Endometrium (tissue), 2 donors: Measurements from ENCODE around the gene ATP6V1E1.
"Not testable (repeated sequence)": the region's sequence is repeated elsewhere in the genome, so short reads cannot be mapped to it uniquely, and the experiment has no call there.

ENCODE experiments used
- FAIRE-seq: peaks from 2 replicates; lab custom pipeline; 2012; peaks lifted over from hg19 to GRCh38; lab: Jason Lieb, UNC
- donor health status: control.
- donor health status: control.

Gene ATP6V1E1

DNA sequence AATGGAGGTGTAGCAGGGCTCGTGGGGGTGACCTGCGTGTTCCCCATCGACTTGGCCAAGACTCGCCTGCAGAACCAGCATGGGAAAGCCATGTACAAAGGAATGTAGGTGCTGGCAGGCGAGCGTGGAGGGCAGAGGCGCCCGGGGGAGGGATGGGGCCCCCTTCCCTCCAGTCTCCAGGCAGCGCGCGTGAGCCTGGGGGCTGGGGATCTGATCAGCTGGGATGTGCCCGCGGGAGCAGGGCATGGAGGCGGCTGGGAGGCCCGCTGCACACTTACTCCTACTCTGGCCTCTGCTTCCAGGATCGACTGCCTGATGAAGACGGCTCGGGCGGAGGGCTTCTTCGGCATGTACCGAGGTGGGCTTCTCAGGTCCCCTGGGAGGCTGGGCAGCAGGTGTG is 47.5 kb downstream of the ATP6V1E1 start:
- FAIRE-seq = no peak

DNA sequence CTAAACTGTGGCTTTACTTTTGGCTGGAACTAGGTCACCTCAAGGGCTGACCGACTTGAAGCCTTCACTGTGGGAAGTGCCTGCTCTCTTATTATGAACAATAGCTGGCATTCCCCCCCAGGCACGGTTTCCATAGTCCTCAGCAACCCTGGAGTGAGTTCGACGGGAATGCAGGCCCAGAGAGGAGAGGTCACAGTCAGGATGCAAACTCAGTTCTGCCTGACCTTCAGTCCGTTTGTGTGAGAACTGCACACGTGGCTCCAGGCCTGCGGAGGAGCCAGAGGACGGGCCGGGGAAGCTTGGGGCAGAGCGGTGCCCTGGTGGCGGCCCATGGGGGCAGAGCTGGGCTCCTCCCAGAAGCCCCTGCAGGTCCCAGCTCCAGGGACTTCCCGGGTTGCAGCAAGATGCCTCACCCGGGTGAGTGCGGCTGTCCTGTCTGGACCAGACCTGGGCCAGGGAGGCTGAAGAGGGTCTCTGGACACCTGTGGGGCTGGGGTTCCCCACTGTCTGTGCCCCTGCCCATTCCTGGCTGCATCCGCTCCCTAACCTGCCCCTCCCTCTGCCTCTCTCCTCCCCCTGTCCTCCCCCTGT is 48.0 kb downstream of the ATP6V1E1 start:
- FAIRE-seq = no peak

DNA sequence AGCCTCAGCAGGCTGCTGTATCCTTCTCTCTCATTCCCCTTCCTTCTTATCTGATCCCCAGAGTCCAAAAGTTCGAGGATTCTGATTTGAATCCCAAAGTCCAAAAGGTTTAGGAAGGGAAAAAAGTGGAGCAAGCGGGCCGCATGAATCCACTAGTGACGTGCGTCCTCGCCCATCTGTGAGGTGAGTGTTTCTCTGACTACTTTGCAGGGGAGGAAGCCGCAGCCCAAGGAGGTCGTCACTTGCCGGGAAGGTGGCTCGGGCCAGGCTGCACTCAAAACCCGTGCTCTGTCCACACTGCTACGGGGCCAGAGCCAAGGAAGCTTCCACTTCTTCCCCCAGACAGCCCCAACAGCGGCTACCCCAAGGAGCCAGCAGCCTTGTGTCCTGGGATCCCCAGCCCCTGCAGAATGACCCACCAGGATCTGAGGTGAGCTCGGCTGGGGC is 49.0 kb downstream of the ATP6V1E1 start:
- FAIRE-seq = no peak

DNA sequence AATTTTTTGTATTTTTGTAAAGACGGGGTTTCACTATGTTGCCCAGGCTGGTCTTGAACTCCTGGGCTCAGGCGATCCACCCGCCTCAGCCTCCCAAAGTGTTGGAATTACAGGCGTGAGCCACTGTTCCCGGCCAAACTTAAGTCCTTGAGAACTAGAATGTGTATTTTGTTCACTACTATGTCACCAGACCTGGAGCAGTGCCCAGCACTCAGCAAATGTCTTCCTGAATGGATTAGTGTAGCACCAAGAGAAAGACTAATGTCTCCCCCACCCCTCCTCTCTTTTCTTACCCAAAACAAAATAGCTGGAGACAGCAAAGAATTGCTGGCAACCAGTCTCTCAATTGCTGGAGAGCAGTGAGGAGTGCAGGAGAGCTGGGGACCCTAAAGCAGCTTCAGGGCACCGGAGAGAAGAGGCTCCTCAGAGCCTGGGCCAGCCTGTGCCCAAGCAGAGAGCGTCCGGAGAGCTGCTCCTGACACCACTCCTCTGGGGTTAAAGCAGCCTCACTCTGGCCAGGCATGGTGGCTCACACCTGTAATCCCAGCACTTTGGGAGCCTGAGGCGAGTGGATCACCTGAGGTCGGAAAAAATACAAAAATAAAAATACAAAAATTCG is 50.3 kb downstream of the ATP6V1E1 start:
- no peak for FAIRE-seq

DNA sequence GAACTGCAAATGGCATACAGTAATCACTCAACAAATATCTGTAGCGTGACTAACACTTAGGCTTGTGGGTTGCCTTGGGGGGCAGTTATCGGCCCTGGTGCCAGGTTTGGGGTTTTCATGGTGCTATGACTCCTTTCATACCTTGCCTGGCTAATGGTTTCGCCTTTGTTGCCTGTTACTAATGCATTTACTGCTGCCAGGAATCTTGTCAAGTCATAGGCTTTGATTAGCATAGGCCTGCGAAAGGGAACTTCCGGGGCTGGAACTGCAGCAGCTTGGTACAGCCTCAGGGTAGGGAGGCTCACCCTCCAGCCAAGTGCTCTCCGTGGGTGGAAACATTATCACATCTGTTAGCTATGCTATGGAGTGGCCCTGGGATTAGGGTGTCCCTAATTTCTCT is 52.1 kb downstream of the ATP6V1E1 start:
- FAIRE-seq = no peak

DNA sequence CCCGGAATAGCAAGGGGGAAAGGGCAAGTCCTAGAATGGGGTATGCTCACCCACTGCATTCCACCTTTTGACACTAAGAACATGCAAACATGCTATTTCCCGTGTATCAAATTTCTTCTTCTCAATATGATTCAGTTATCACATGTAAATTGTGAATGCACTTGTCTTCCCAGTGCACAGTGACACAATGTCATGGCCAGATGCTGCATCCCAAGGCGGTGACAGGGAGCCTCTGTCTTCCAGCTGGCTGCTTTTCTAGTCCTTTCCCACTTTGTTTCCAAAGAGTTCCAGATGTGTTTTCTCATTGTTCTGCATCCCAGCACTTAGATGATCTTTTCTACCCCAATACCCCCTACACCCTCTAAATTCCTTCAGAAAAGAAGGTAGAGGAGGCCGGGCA is 52.9 kb downstream of the ATP6V1E1 start:
- no peak for FAIRE-seq

DNA sequence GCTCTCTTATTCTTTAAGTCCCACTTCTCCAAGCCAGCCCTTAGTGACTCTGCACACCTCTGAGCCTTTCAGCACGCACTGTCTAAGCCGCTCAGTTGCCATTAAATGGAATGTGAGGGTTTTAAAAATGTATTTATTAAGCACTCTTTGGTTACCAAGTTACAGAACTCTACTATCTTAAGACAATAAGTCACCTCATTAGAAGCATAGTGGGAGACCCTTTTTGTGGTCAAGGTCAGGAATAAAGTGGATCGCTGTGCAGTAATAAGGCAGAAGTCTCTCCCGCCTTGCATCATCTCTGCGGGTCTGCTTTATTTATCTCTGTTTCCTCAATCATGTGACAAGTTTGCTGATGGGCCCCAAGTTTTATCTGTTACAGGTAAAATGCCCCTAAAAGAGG is 53.4 kb downstream of the ATP6V1E1 start:
- FAIRE-seq = no peak

DNA sequence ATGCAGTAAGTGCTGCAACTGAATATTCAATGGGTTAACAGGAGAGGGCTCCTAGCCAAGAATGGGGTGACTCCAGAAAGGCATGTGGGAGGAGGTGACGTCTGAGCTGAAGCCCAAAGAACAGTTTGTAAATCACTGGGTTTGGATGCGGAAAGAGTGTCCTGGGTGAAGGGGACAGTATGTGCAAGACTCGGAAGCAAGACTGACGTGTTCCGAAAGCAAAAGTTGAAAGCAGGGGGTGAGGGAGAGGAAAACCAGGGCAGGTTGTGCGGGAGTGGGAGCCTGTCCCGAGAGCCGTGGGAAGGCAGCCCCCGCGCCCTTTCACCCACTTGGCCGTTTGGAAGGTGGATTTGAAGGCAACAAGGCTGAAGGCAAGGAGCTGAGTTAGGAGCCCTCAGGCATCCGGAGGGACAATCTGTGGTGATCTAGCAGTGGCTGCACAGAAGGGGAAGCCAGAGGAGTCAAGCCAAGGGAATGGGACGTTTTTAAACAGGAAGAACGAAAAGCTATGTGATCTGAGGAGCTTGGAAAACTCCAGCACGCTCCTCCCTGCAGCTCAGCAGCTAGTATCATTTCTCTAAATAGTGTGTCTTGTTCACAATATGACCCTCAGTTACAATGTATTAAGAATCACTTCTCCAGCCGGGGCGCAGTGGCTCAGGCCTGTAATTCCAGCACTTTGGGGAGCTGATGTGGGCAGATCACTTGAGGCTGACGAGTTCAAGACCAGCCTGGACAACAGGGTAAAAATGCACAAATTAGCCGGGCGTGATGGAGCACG is 57.5 kb downstream of the ATP6V1E1 start:
- no peak for FAIRE-seq

DNA sequence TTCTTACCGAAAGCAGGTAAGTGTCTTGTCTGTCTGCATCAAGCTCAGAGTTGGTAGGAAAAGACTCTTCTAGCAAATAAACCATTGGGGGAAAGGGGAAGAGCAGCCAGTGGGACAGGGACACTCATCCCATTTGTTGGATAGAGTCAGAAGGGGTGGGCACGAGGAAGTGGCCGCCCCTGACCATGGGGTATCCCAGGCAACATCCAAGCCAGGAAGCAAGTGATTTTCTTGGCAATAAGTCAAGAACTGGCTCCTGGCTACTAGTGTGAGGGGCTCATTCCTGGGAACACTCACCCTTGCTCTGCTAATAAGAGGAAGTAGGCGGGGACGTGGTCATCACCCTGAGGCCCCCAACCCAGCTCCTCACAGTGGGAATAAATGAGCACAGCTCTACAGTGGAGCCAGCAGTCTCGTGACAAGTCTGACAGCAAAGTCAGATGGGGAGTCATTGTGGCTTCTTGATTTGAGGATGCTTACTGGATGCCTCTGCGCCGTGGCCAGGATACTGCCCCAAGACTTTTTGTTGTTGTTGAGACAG is 58.5 kb downstream of the ATP6V1E1 start:
- FAIRE-seq = no peak

DNA sequence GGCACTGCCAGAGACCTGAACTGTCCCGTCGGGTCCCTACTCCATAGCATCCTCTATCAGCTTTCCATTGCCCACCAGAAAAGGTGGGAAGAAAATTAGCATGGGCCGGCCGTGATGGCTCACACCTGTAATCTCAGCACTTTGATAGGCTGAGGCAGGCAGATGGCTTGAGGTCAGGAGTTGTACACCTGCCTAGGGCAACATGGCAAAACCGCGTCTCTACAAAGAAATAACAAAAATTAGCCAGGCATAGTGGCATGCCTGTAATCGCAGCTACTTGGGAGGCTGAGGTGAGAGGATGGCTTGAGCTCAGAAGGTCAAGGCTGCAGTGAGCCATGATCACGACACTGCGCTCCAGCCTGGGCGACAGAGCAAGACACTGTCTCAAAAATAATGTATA is 61.8 kb downstream of the ATP6V1E1 start:
- no peak for FAIRE-seq

DNA sequence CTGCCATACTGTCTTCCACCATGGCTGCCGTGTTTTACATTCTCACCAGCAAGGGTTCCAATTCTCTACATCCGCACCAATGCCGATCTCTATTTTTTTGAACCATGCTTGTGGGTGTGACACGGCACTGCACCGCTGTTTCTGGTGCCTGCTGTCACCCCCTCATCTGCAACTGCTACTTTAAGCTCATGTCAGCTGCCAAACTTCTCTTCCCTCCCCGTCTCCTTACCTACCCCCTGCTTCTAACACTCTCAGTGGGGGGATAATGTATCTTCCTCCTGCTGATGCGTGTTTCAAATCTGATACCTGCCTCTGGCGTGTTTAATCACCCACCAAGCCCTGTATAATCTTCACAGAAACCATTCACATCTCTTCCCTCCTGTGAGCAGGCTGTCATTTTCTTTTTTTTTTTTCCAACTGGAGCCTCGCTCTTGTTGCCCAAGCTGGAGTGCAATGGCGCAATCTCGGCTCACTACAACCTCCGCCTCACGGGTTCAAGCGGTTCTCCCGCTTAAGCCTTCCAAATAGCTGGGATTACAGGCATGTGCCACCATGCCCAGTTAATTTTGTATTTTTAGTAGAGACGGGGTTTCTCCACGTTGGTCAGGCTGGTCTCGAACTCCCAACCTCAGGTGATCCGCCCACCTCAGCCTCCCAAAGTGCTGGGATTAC is 62.4 kb downstream of the ATP6V1E1 start:
- not testable (repeated sequence) for FAIRE-seq

DNA sequence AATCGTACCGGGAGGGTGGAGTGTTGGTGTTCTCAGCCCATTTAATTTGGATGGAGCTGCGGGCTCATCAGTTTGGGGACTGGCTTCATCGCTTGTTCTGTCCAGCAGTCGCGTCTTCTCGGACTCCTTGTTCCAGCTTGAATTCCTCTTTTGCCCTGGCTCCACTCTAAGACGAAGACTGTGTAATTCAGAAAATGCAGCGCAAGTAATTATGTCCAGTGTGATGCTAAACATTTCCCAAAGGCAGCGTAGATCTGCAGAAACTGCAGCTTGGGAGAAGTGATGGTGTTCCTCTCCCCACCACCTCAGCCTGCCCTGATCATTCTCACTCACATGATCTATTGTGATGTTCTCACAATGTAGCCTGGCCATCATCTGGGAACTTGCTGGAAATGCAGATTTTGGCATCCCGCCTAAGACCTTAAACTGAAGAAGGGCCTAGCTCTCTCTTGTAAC is 64.6 kb downstream of the ATP6V1E1 start:
- peak; percentile 54 for FAIRE-seq

DNA sequence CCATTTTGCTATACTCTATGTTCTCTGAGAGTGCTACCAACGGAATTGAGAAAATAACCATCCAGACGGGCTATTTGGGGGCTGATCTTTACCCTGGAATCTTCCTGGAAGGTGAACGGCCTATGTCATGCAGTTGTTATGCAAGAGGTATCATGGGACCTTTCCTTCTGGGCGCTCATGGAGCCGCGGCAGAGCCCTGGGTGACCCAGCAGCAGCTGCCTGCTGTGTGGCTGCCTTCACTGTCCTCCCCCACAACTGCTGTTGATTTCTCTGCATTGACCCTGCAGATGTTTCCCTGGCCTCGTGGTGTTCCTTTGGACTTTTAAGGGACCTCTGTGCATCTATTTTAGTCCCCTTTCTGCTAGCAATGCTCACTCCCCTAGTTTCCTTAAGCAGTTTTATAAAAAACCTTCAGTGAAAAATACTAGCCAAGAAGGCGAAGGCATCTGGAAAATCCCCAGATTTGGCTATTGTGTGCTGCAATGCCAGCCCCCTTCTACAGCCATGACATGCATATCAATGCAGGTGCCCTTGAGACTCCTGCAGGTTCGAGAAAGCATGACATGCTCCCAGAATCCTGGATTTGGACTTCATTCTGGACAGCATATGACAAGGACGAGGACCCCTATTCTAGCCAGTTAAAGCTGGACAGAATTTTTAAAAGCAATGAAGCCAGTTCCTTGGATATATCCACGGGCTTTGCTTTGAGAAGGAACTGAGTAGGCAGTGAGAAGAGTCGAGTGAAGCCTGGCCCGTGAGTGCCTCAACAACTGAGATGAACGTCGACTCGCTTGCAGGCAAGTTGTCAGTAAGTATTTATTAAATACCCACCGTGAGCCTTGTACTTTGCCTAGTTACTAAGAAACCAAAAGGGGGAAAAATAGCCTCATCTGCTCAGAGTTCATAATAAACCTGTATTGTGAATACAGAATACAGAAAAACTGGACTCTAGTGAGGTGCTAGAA is 65.4 kb downstream of the ATP6V1E1 start, which contains the start of gene SLC25A18:
SLC25A18 (plus strand) TSS at position 593 of the 965 bp plus-strand sequence. CDS start 16,447 bp downstream, outside the sequence.
- FAIRE-seq = no peak

DNA sequence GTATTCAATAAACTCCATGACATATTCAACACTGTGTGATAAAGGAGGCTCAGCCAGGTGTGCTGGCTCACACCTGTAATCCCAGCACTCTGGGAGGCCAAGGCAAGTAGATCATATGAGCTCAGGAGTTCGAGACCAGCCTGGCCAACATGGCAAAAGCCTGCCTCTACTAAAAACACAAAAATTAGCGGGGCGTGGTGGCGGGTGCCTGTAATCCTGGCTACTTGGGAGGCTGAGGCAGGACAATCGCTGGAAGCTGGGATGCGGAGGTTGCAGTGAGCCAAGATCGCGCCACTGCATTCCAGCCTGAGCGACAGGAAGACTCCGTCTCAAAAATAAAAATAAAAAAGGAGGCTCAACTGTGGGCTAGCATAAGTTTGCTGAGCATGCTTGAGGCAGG is 69.4 kb downstream of the ATP6V1E1 start:
- no peak for FAIRE-seq

DNA sequence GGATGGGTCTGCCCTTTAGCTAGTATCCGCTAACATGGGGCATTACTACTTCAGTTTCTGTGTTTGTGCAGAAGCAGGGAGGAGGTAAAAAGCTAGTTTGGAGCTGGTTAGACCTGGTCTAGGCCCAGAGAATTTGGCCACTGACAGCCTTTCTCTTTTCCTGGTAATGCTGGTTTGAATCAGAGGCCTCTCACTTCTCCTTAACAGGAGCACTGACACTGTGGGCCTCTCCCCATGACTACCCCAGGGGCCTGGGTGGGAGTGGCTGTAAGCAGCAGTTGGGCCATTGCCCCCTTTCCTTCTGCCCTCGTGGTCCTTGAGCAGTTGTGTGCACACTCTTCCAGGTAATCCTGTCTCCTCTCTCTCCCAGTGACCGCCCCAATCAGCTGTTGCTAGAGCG is 73.7 kb downstream of the ATP6V1E1 start:
- FAIRE-seq = no peak

DNA sequence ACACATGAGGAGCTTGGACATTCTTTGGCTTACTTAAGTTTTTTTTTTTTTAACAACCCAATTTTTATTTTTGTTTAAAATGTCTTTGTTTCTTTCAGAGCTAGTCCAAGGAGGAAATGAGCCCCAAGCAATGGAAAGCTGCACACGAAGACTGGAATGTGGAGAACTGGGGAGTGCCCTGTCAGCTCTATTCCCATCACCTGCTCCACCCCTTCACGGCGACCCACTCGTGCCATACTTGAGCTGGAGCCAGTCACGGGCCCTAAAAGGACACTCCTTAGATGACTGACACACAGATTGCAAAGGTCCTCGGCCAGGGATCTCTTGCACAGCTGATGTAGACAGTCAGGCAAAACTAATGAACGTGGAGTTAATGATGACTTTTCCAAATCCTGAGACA is 75.8 kb downstream of the ATP6V1E1 start:
- FAIRE-seq = no peak

DNA sequence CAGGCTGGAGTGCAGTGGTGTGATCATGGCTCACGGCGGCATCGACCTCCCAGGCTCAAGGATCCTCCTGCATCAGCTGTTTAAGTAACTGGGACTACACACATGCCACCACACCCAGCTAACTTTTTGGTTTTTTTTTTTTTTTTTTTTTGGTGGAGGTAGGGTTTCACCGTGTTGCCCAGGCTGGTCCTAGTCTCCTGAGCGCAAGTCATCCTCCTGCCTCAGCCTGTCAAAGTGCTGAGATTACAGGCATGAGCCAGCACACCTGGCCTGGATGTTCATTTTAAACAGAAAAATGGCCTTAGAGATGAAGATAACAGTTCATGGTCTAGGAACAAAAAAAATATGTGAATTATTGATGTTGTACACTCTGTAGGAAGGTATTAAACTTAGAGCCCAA is 78.9 kb downstream of the ATP6V1E1 start:
- no peak for FAIRE-seq

DNA sequence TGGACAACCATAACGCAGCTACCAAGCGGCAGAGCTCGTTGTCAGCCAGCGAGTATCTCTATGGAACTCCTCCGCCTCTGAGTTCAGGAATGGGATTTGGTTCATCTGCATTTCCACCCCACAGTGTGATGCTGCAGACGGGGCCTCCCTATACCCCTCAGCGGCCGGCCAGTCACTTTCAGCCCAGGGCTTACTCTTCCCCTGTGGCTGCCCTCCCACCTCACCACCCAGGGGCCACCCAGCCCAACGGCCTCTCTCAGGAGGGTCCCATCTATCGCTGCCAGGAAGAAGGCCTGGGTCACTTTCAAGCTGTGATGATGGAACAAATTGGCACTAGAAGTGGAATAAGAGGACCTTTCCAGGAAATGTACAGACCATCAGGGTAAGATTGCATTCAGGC is 79.4 kb downstream of the ATP6V1E1 start:
- no peak for FAIRE-seq

DNA sequence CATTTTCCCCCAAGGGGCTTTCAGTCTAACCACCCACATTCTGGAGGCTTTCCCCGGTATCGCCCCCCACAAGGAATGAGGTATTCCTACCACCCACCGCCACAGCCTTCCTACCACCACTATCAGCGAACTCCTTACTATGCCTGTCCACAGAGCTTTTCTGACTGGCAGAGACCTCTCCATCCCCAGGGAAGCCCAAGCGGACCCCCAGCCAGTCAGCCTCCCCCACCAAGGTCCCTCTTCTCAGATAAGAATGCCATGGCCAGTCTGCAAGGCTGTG is 79.9 kb downstream of the ATP6V1E1 start:
- FAIRE-seq = no peak

DNA sequence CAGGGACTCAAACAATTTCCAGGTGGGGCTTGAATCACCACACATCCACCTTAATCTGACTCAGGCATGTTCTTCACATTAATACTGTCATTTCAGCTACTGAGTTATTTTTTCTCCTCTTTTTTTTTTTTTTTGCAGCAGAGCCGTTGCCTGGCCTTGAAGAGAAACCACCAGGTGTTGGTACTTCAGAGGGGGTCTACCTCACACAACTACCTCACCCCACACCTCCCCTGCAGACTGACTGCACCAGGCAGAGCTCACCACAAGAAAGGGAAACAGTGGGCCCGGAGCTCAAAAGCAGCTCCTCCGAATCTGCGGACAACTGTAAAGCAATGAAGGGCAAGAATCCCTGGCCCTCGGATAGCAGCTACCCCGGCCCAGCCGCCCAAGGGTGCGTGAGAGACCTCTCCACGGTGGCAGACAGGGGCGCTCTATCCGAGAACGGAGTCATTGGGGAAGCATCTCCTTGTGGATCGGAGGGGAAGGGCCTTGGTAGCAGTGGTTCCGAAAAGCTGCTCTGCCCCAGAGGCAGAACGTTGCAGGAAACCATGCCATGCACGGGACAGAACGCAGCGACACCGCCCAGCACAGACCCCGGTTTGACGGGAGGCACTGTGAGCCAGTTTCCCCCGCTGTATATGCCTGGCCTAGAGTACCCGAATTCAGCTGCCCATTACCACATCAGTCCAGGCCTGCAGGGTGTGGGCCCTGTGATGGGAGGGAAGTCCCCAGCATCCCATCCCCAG is 80.4 kb downstream of the ATP6V1E1 start:
- FAIRE-seq = no peak

DNA sequence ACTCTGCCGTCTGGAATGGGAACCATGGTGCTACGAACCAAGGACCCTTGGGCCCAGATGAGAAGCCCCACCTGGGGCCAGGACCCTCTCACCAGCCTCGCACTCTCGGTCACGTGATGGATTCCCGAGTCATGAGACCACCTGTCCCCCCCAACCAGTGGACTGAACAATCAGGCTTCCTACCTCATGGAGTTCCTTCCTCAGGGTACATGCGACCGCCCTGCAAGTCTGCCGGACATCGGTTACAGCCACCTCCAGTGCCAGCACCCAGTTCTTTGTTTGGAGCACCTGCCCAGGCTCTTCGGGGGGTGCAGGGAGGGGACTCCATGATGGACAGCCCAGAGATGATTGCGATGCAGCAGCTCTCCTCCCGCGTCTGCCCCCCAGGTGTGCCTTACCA is 86.1 kb downstream of the ATP6V1E1 start:
- FAIRE-seq = no peak
